HG03575 (cell line): Measurements from ENCODE around the gene DUSP22.

Experiments used
- ATAC-seq: cut with Tn5 transposase; IDR thresholded peaks from one replicate; pipeline ENCODE4 v1.9.1; 2021; ENCODE audit not compliant: unreplicated experiment, insufficient number of reproducible peaks, low FRiP score; ENCODE audit errors: extremely low read depth

Gene DUSP22

GRCh38 chr6:394641-395289, 102.5 kb downstream of the DUSP22 start:
- ATAC-seq: no peak

GRCh38 chr6:395432-396125, 103.3 kb downstream of the DUSP22 start:
- no peak for ATAC-seq

GRCh38 chr6:396126-396520, 103.8 kb downstream of the DUSP22 start:
- ATAC-seq: no peak

GRCh38 chr6:397056-397455, 104.8 kb downstream of the DUSP22 start:
- no peak for ATAC-seq

GRCh38 chr6:397604-398003, 105.3 kb downstream of the DUSP22 start:
- ATAC-seq: no peak

- no peak for ATAC-seq
These were observed 105.8 kb downstream of the DUSP22 start for GRCh38 chr6:398065-398464.

GRCh38 chr6:398558-399078, 106.3 kb downstream of the DUSP22 start:
- no peak for ATAC-seq

- ATAC-seq: no peak
These were observed 107.7 kb downstream of the DUSP22 start for GRCh38 chr6:399785-400534.

GRCh38 chr6:400815-401214, 108.5 kb downstream of the DUSP22 start:
- no peak for ATAC-seq
